Measurements from ENCODE around the gene CLEC16A.

CLEC16A gene

DNA sequence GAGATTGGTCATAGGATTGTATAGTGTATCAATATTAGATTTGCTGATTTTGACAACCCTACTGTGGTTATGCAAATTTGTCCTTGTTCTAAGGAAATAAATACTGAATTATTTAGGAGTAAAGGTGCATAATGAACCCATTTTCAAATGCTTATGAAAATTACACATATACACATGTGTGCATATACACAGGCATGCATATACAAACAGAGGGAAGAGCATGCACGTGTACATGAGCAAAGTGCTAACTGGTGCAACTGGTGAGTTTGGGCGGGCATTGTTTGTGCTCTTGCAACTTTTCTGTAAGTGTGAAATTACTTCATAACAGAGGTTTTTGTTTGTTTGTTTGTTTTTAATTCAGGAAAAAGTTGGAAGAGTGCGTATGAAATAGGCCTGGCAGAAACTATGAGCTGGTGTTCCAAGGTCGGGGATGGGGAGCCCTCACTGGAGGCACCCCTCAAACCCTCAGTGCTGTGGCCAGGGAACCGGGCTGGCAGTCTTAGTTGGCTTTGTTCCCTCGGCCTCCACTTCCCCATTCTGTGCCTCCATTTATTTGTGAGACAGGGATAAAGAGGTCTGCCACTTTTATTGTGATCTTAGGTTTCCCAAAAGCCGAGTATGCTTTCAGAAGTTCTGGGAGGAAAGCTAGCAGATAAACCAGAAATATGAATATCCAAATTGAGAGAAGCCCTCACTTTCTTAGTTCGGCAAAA lies 7.9 kb upstream of the CLEC16A start:
- intact Hi-C loops (cut with DNase I) = no loop called here
- DNase-seq = peak in 1 of 42 donors; percentile 4

DNA sequence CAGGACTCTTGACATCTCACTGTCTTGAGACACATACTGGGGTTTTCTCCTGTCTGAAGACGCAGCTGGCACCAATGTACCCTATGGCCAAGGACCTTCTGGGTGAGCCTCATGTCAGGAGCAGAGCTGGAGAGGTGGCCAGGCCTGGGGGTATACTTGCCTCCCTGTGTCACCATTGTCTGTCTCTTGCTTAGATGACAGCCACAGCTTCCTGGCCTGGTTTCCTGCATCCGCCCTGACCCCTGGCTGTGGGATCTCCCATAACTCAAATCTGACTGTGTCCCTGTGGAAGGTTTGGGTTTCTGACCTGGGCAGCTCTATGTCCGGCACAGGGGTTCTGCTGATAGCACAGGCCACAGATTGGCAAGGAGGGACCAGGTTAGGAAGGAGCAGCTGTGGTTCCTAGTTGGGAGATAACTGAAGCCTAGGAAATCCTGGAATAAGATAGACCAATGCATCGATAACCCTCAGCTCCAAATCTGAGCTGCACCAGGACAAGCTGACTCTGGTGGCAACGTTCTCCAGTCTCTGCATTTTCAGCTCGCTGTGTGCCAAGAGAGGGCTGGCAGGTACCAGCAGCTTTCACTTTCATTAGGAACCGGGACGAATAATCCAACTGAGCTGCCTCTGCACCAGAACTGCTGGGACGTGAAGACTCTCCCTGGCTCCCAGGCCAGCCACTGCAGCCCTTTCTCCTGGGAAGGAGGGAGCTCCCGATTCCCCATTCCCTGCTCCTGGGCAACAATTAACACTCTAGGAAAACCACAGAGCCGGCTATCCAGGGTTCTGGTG lies 7.1 kb upstream of the CLEC16A start:
- peak in 13 of 42 donors; percentile 23 to 72 (median 42) for DNase-seq
- intact Hi-C loops (cut with DNase I) = no loop called here

- intact Hi-C loops (cut with DNase I) = no loop called here
- no peak for DNase-seq
Observed at GRCh38 chr16:10938321-10938720, 6.0 kb upstream of the CLEC16A start.

GRCh38 chr16:10938796-10939648 lies 5.3 kb upstream of the CLEC16A start:
- intact Hi-C loops (cut with DNase I) = no loop called here
- no peak for DNase-seq

GRCh38 chr16:10939649-10940234 lies 4.6 kb upstream of the CLEC16A start:
- no peak for DNase-seq
- intact Hi-C loops (cut with DNase I) = loop anchor here (5.0 kb wide), 1 partner anchor 978 kb away; the partner anchor contains the start of gene GSPT1

DNA sequence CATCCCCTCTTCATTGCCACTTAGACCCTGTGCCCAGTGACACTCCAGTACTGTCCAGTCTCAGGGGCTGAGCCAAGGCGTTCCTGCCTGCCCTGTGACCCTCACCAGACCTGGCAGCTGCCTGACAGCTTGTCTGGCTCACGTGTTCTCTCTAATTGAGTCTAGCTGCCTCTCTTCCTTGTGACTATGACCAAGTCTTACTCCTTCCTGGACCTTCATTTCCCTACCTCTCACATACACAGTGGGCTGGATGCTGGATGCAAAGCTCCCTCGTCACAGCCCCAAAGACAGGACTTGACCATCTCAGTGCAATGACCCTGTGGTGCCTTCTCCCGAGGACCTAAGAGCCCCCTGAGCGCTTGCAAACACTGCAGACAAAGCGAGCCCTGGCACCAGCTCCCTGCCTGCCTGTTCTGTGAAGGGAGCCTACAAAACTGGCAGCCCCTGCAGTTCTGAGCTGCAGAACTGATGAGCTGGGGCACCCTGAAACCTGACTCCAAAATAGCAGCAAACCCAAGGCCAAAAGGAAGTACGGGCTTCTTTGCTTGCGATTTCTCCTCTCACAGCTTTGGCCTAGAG lies 3.8 kb upstream of the CLEC16A start:
- intact Hi-C loops (cut with DNase I) = loop anchor here (5.0 kb wide), 1 partner anchor 977 kb away; the partner anchor contains the start of gene GSPT1
- DNase-seq = peak in 13 of 42 donors; percentile 27 to 57 (median 40)

DNA sequence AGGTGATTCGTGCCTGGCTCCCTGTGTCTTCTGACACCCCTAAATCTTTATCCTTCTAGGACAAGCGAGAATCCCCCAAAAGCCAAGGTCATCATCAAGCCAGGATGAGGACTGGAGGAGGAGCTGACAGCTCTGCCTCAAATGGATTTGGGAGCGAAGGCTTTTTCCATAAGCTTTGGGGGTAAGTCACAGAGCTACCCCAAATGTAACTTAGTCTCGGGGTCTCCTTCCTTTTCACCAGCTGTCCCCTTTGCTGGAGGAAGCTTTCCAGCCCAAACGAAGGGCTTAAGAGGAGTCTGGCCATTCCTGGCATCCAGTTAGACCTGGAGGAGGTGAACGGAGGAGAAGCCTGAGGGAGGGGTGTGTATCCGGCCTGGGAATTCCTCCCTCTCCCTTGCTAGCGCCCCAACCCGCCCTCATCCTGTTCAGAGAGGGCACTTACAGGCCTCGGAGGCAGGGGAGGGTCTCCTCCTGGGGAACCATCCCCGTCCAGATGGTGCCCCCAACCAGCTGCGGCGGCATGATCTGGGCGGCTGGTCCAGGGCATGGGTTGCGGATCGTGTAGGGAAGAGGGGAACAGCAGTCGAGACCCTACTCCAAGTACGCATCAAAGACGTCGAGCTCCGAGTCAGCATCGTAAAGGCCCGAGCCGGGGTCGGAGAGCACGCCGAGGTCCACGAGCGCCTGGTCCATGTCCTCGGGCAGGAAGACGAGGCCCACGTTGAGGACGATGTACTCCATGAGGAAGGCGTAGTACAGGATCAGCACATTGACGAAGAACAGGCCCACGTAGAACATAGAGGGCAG lies 3.0 kb upstream of the CLEC16A start:
- peak in 2 of 42 donors; percentile 17 to 26 for DNase-seq
- intact Hi-C loops (cut with DNase I) = loop anchor here (5.0 kb wide), 1 partner anchor 976 kb away; the partner anchor contains the start of gene GSPT1

DNA sequence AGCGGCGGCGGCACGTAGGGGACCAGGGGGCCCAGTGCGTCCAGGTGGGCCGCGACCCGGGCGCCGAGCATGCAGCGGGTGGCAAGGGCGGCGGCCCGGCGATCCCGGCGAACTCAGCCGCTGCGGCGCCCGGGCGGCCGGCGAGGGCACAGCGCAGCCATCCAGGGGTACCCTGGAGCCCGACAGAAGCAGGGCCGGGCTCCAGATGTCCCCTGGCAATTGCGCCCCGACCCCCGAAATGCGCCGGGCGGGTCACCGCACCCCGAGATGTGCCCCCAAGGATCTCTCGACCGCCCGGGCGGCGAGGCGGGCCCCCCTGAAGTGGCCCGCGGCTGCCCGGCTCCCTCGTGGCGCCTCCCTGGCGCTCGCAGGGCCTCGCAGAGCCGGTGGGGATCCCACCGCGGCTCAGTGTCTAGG lies 2.4 kb upstream of the CLEC16A start:
- DNase-seq = peak in 2 of 42 donors; percentile 23 to 46
- intact Hi-C loops (cut with DNase I) = loop anchor here (5.0 kb wide), 1 partner anchor 975 kb away; the partner anchor contains the start of gene GSPT1

DNA sequence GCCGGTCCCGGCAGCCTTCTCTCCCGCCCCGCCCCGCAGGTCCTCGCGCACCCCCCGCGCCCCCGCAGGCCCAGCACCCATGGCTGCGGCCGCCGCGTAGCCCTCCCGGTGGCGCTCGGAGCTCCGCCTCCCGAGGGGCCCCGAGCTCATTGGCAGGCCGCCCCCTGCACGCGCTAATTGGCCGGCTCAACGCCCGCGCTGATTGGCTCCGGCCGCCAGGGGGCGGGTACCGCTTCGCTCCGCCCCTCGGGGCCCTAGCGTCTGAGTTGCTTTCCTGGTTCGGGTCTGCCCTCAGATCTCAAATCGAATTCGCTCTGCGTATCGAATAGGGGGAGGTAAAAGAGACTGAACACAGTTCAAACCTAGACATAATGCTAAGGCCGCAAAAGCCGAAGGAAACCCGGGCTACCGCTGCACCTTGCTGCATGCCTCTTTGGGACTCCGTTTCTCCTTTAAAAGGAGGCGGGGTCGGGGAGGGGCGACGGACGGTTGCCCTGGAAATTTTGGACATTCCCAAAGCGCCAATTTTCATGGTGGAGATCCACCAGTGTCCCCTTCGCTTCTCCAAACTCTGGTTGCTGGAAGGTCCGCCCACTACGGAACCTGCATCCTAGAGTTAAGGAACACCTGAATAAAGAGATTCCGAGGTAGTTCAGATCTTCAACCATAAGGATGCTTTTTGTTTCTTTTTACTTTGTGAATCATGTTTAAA lies 1.9 kb upstream of the CLEC16A start, which contains the start of gene DEXI:
TSS of gene DEXI (minus strand) at position 117 of the 712 bp plus-strand sequence. CDS start 463 bp downstream, outside the sequence.
- intact Hi-C loops (cut with DNase I) = loop anchor here (5.0 kb wide), 1 partner anchor 975 kb away; the partner anchor contains the start of gene GSPT1
- peak; percentile 85 to 99 (median 97) for DNase-seq

- DNase-seq = no peak
- intact Hi-C loops (cut with DNase I) = loop anchor here (5.0 kb wide), 1 partner anchor 974 kb away; the partner anchor contains the start of gene GSPT1
Observed at GRCh38 chr16:10943064-10943353, 1.4 kb upstream of the CLEC16A start.

DNA sequence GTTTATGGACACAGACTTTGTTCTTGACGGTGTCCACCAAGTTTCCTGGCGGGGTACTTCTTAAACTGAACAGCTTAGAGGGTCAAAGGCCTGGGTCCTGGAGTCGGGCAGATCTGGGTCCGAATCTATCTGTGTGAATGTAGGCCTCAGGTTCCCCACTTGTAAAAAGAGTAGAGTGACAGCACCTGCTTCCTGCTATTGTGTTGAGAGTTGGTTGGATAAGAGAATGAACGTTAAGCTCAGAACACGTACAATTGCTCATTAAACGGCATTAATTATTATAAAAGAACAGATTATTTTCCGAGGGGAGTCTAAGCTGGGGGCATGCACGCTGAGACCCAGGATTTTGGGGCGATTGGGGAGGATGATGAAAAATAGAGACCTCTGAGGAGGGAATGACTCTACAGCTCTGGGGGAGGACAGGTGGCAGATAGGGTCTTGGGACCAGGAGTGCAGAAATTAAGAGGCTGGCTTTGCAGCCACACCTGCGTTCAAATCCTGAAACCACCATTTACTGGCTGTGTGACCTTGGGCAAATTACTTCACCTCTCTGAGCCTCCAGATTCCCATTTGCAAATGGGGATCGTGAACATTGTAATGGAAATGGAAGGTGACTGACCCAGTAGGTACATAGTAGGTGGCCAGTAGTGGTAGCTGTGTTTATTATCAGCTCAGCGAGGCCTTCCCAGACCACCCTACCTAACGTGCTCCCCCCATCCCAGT lies 862 bp downstream of the CLEC16A start:
- intact Hi-C loops (cut with DNase I) = no loop called here
- no peak for DNase-seq

GRCh38 chr16:10946308-10946707 lies 1.9 kb downstream of the CLEC16A start:
- no peak for DNase-seq
- intact Hi-C loops (cut with DNase I) = no loop called here

GRCh38 chr16:10947211-10947787 lies 2.9 kb downstream of the CLEC16A start:
- DNase-seq = no peak
- intact Hi-C loops (cut with DNase I) = no loop called here

GRCh38 chr16:10949424-10949970 lies 5.1 kb downstream of the CLEC16A start:
- peak in 5 of 42 donors; percentile 30 to 53 (median 48) for DNase-seq
- intact Hi-C loops (cut with DNase I) = no loop called here

- intact Hi-C loops (cut with DNase I) = no loop called here
- DNase-seq = no peak
Observed at GRCh38 chr16:10950393-10950792, 6.0 kb downstream of the CLEC16A start.

GRCh38 chr16:10951026-10951425 lies 6.7 kb downstream of the CLEC16A start:
- intact Hi-C loops (cut with DNase I) = no loop called here
- no peak for DNase-seq

Data from head of caudate nucleus (tissue), 42 donors.